Measurements from ENCODE around the gene TRMT61A. TPM values are rescaled to one million over a fixed set of nuclear protein-coding genes. Genes with fewer than 3 reads are reported as not detected.

The TRMT61A gene
- polyA plus RNA-seq, 3 donors, result 2.7 to 7.1 (median 3.4) TPM

DNA sequence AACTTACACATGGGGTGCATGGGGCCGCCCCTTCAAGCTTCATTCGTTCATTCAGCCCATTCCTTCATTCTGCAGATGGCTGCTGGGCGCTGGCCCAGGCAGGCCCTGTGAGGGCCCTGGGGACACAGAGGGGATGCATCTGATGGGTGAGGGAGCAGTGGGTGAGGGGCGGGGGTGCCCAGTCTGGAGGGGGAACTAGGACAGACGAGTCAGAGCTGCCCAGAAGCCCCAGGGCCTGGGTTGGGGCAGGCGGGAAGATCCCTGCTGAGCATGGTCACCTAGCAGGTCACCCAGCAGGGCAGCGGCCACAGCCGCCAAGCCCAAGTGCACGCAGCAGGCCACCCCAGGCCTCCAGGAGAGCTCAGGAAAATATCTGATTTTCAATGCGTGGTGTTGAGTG, 14.1 kb downstream of the TRMT61A start:
- TF ChIP-seq, protein P1, sequence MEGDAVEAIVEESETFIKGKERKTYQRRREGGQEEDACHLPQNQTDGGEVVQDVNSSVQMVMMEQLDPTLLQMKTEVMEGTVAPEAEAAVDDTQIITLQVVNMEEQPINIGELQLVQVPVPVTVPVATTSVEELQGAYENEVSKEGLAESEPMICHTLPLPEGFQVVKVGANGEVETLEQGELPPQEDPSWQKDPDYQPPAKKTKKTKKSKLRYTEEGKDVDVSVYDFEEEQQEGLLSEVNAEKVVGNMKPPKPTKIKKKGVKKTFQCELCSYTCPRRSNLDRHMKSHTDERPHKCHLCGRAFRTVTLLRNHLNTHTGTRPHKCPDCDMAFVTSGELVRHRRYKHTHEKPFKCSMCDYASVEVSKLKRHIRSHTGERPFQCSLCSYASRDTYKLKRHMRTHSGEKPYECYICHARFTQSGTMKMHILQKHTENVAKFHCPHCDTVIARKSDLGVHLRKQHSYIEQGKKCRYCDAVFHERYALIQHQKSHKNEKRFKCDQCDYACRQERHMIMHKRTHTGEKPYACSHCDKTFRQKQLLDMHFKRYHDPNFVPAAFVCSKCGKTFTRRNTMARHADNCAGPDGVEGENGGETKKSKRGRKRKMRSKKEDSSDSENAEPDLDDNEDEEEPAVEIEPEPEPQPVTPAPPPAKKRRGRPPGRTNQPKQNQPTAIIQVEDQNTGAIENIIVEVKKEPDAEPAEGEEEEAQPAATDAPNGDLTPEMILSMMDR (IDR thresholded peaks at IDR 0.05), result no peak
- no peaks in the 10 kb centered on the region for H3K36me3 Mint-ChIP-seq
- no peaks in the 10 kb centered on the region for H3K9me3 ChIP-seq (replicated peaks in 1 of 2; ENCODE audit: control insufficient read depth in 1 of 2, insufficient read depth in 1 of 2, low read length in 2 of 2)
- no peak overlapping the region for H3K4me3 Mint-ChIP-seq
- no peak overlapping the region for H2AFZ ChIP-seq (ENCODE audit: insufficient read depth, low read depth, low read length, poor library complexity, severe bottlenecking)
- H3K4me1 ChIP-seq (ENCODE audit: control insufficient read depth in 1 of 2, insufficient read depth in 2 of 2, low read length in 2 of 2), result no peaks in the 10 kb centered on the region
- no peak overlapping the region for H3K4me3 ChIP-seq (replicated peaks in 1 of 3; ENCODE audit: low read depth in 2 of 3, low read length in 3 of 3)
- no peak overlapping the region for H3K4me2 ChIP-seq (replicated peaks; ENCODE audit: extremely low read depth, low read length, poor library complexity, severe bottlenecking)
- H3K9me3 Mint-ChIP-seq, result no peaks in the 10 kb centered on the region
- 91% methylated on average over 8 of the region's 10 CpGs for WGBS (ENCODE audit: insufficient coverage)
- H3K27ac ChIP-seq (ENCODE audit: low read depth in 1 of 2, low read length in 2 of 2), result no peak overlapping the region
- H3K27me3 ChIP-seq (ENCODE audit: control insufficient read depth in 2 of 2, insufficient read depth in 2 of 2, low read length in 2 of 2), result peaks cover 0 to 5% of the 10 kb centered on the region in 2 donors
- no peaks in the 10 kb centered on the region for H3K4me1 Mint-ChIP-seq
- no peak overlapping the region for H3K9ac ChIP-seq (ENCODE audit: insufficient read depth, low read length, poor library complexity, severe bottlenecking)
- no peak for DNase-seq
- peaks cover 4 to 39% (median 9%) of the 10 kb centered on the region in 3 donors for H3K27me3 Mint-ChIP-seq (ENCODE audit: low read depth in 3 of 3)
- peaks cover 20% of the 10 kb centered on the region for H4K20me1 ChIP-seq (ENCODE audit: insufficient read depth, low read length)
- H3K36me3 ChIP-seq (replicated peaks in 1 of 2; ENCODE audit: control insufficient read depth in 1 of 2, insufficient read depth in 2 of 2, low read length in 2 of 2), result no peaks in the 10 kb centered on the region
- no peak overlapping the region for H3K27ac Mint-ChIP-seq
- intact Hi-C loops (cut with micrococcal nuclease), result no loop called here
- H3K79me2 ChIP-seq (ENCODE audit: insufficient read depth, low read length), result no peaks in the 10 kb centered on the region

DNA sequence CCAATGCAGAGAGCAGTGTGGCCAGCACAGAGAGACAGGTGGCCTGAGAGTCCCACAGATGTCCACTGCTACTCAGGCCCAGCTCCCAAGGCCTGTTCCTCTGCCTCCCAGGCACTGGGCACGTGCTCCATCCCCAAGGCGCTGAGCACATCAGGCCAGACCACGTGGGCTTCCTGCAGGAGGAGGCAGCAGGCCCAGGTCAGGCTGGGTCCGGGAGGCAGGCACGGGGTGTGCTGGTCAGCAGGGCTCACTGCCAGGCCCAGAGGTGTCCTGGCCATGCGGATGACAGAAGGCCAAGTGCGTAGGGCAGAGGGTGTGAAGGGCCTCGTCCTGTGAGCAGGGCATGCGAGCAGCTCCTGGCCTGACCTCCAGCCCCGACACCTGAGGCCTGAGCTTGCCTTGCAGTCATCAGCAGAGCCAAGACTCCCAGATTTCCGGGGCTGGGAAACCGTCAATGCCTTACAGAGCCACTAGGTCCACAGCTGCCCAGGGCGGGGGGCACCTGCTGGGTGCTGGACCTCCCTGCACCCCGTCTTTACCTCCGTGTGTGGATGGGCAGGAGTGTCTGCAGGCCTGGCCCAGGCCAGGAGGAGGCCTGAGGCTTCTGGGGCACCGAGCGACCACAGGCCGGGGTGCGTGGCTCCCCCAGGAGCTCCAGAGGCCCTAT, 14.9 kb downstream of the TRMT61A start:
- no peak for DNase-seq
- H3K36me3 Mint-ChIP-seq, result no peaks in the 10 kb centered on the region
- Histone ChIP-seq H3K27me3 (ENCODE audit: control insufficient read depth in 2 of 2, insufficient read depth in 2 of 2, low read length in 2 of 2) (peaks cover 0 to 3% of the 10 kb centered on the region in 2 donors), H3K4me1 (ENCODE audit: control insufficient read depth in 1 of 2, insufficient read depth in 2 of 2, low read length in 2 of 2) (no peaks in the 10 kb centered on the region), H3K36me3 (replicated peaks in 1 of 2; ENCODE audit: control insufficient read depth in 1 of 2, insufficient read depth in 2 of 2, low read length in 2 of 2) (no peaks in the 10 kb centered on the region), H3K79me2 (ENCODE audit: insufficient read depth, low read length) (no peaks in the 10 kb centered on the region), H3K9me3 (replicated peaks in 1 of 2; ENCODE audit: control insufficient read depth in 1 of 2, insufficient read depth in 1 of 2, low read length in 2 of 2) (no peaks in the 10 kb centered on the region), H3K4me3 (replicated peaks in 1 of 3; ENCODE audit: low read depth in 2 of 3, low read length in 3 of 3) (no peak overlapping the region), H2AFZ (ENCODE audit: insufficient read depth, low read depth, low read length, poor library complexity, severe bottlenecking) (no peak overlapping the region), H3K4me2 (replicated peaks; ENCODE audit: extremely low read depth, low read length, poor library complexity, severe bottlenecking) (no peak overlapping the region), H3K27ac (ENCODE audit: low read depth in 1 of 2, low read length in 2 of 2) (no peak overlapping the region), H3K9ac (ENCODE audit: insufficient read depth, low read length, poor library complexity, severe bottlenecking) (no peak overlapping the region), H4K20me1 (ENCODE audit: insufficient read depth, low read length) (peaks cover 20% of the 10 kb centered on the region)
- peaks cover 2 to 32% (median 9%) of the 10 kb centered on the region in 3 donors for H3K27me3 Mint-ChIP-seq (ENCODE audit: low read depth in 3 of 3)
- intact Hi-C loops (cut with micrococcal nuclease), result no loop called here
- no peak overlapping the region for H3K4me3 Mint-ChIP-seq
- no peaks in the 10 kb centered on the region for H3K9me3 Mint-ChIP-seq
- TF ChIP-seq, protein P1 (IDR thresholded peaks at IDR 0.05), result no peak
- no peaks in the 10 kb centered on the region for H3K4me1 Mint-ChIP-seq
- 88% methylated on average over 18 of the region's 19 CpGs for WGBS (ENCODE audit: insufficient coverage)
- no peak overlapping the region for H3K27ac Mint-ChIP-seq
